GM19025 (cell line): Measurements from ENCODE around the gene INPP5A.
"Not testable (repeated sequence)": the region's sequence is repeated elsewhere in the genome, so short reads cannot be mapped to it uniquely, and the experiment has no call there.

Experiments
- ATAC-seq: cut with Tn5 transposase; IDR thresholded peaks from one replicate; pipeline ENCODE4 v1.9.1; 2021; ENCODE audit warnings: mild to moderate bottlenecking, low read depth, moderate library complexity; ENCODE audit not compliant: unreplicated experiment

Gene INPP5A

GRCh38 chr10:132698761-132699391 lies 161.3 kb downstream of the INPP5A start:
- no peak for ATAC-seq

- no peak for ATAC-seq
Measured at GRCh38 chr10:132699411-132700155, 162.0 kb downstream of the INPP5A start.

- ATAC-seq, result no peak
Measured at GRCh38 chr10:132700156-132701098, 162.8 kb downstream of the INPP5A start.

- ATAC-seq, result no peak
Measured at GRCh38 chr10:132701099-132701845, 163.7 kb downstream of the INPP5A start.

GRCh38 chr10:132701846-132702190 lies 164.2 kb downstream of the INPP5A start:
- no peak for ATAC-seq

- ATAC-seq, result no peak
Measured at GRCh38 chr10:132702601-132703418, 165.2 kb downstream of the INPP5A start.

GRCh38 chr10:132703419-132704007 lies 165.9 kb downstream of the INPP5A start:
- ATAC-seq, result no peak

- no peak for ATAC-seq
Measured at GRCh38 chr10:132704008-132704814, 166.6 kb downstream of the INPP5A start.

GRCh38 chr10:132704815-132705064 lies 167.2 kb downstream of the INPP5A start:
- not testable (repeated sequence) for ATAC-seq

- ATAC-seq, result no peak
Measured at GRCh38 chr10:132705173-132705572, 167.6 kb downstream of the INPP5A start.

- no peak for ATAC-seq
Measured at GRCh38 chr10:132705943-132706342, 168.4 kb downstream of the INPP5A start.

- no peak for ATAC-seq
Measured at GRCh38 chr10:132706701-132707100, 169.1 kb downstream of the INPP5A start.

GRCh38 chr10:132707121-132707775 lies 169.7 kb downstream of the INPP5A start:
- no peak for ATAC-seq

GRCh38 chr10:132707776-132708171 lies 170.2 kb downstream of the INPP5A start:
- no peak for ATAC-seq

- ATAC-seq, result no peak
Measured at GRCh38 chr10:132708441-132708840, 170.9 kb downstream of the INPP5A start.

- ATAC-seq, result no peak
Measured at GRCh38 chr10:132708936-132709335, 171.3 kb downstream of the INPP5A start.

- no peak for ATAC-seq
Measured at GRCh38 chr10:132709471-132709951, 171.9 kb downstream of the INPP5A start.

GRCh38 chr10:132710036-132710686 lies 172.6 kb downstream of the INPP5A start:
- ATAC-seq, result no peak
